ENCODE data around the gene SPANXN4.

The SPANXN4 gene

GRCh38 chrX:142978130-142978684 is 47.5 kb upstream of the SPANXN4 start:
- TF ChIP-seq ZNF701 (tag by site-specific recombination; IDR thresholded peaks at IDR 0.05) = no peak
- TF ChIP-seq PATZ1 (tag by site-specific recombination; IDR thresholded peaks at IDR 0.05) = no peak
- no peak for TF ChIP-seq ZNF341 (tag by site-specific recombination; IDR thresholded peaks at IDR 0.05; ENCODE audit: low read depth)
- no peak for TF ChIP-seq HOXC10 (CRISPR knock-in tag; IDR thresholded peaks at IDR 0.05)
- TF ChIP-seq ZNF518A (tag by site-specific recombination; conservative IDR thresholded peaks at IDR 0.05; ENCODE audit: low read depth) = no peak
- no peak for TF ChIP-seq ZNF791 (tag by site-specific recombination; IDR thresholded peaks at IDR 0.05)
- TF ChIP-seq IKZF3 (tag by site-specific recombination; IDR thresholded peaks at IDR 0.05) = no peak

GRCh38 chrX:142982679-142983078 is 43.0 kb upstream of the SPANXN4 start:
- H3K4me1 ChIP-seq (ENCODE audit: control insufficient read depth, insufficient read depth, low read length) = no peaks in the 10 kb centered on the region
- ChIA-PET CTCF (interaction anchor here (0.6 kb wide), 1 partner anchor 18 kb away, joined by 3 read pairs; no protein-coding TSS in a partner anchor), POLR2A (no interaction called here)
- no peak overlapping the region for H3K4me3 ChIP-seq (ENCODE audit: low read depth, low read length)
- H3K27ac ChIP-seq (ENCODE audit: extremely low read depth, low read depth, low read length) = no peak overlapping the region
- TF ChIP-seq GFI1B (tag by site-specific recombination; IDR thresholded peaks at IDR 0.05) = no peak
- no peaks in the 10 kb centered on the region for H3K9me3 ChIP-seq (ENCODE audit: control insufficient read depth, insufficient read depth, low read depth, low read length)
- no peaks in the 10 kb centered on the region for H3K36me3 ChIP-seq (ENCODE audit: control insufficient read depth in 2 of 2, insufficient read depth in 1 of 2, low read length in 2 of 2)

More at GRCh38 chrX:142978130-142978684, 47.5 kb upstream of the SPANXN4 start:
- no peaks in the 10 kb centered on the region for H3K36me3 ChIP-seq (ENCODE audit: control insufficient read depth in 2 of 2, insufficient read depth in 1 of 2, low read length in 2 of 2)
- H3K4me1 ChIP-seq (ENCODE audit: control insufficient read depth, insufficient read depth, low read length) = no peaks in the 10 kb centered on the region
- ChIA-PET CTCF (interaction anchor here (0.7 kb wide), 1 partner anchor 14 kb away, joined by 3 read pairs; no protein-coding TSS in a partner anchor), POLR2A (no interaction called here)
- no peaks in the 10 kb centered on the region for H3K9me3 ChIP-seq (ENCODE audit: control insufficient read depth, insufficient read depth, low read depth, low read length)
- H3K4me3 ChIP-seq (ENCODE audit: low read depth, low read length) = no peak overlapping the region
- no peak overlapping the region for H3K27ac ChIP-seq (ENCODE audit: extremely low read depth, low read depth, low read length)

GRCh38 chrX:142994988-142995387 is 30.7 kb upstream of the SPANXN4 start:
- H3K9me3 ChIP-seq (ENCODE audit: control insufficient read depth, insufficient read depth, low read depth, low read length) = no peaks in the 10 kb centered on the region
- ChIA-PET CTCF (no interaction called here), POLR2A (no interaction called here)
- H3K36me3 ChIP-seq (ENCODE audit: control insufficient read depth in 2 of 2, insufficient read depth in 1 of 2, low read length in 2 of 2) = no peaks in the 10 kb centered on the region
- H3K27ac ChIP-seq (ENCODE audit: extremely low read depth, low read depth, low read length) = no peak overlapping the region
- H3K4me3 ChIP-seq (ENCODE audit: low read depth, low read length) = no peak overlapping the region
- no peaks in the 10 kb centered on the region for H3K4me1 ChIP-seq (ENCODE audit: control insufficient read depth, insufficient read depth, low read length)
- TF ChIP-seq RBAK (tag by site-specific recombination; IDR thresholded peaks at IDR 0.05) (no peak), ZNF112 (tag by site-specific recombination; IDR thresholded peaks at IDR 0.05) (no peak), REST (tag by site-specific recombination; IDR thresholded peaks at IDR 0.05) (no peak), ZNF518A (tag by site-specific recombination; conservative IDR thresholded peaks at IDR 0.05; ENCODE audit: low read depth) (no peak), ZNF558 (tag by site-specific recombination; IDR thresholded peaks at IDR 0.05) (no peak), PRDM1 (tag by site-specific recombination; IDR thresholded peaks at IDR 0.05) (no peak), GLIS1 (tag by site-specific recombination; IDR thresholded peaks at IDR 0.05) (no peak), ZNF555 (tag by site-specific recombination; conservative IDR thresholded peaks at IDR 0.05) (no peak)
